ENCODE results near the gene KCNJ1. TPM values are rescaled to one million over a fixed set of nuclear protein-coding genes. Genes with fewer than 3 reads are reported as not detected.

KCNJ1 gene
- total and polyA plus RNA-seq, 10 of the 15 experiments (the other 5 are each of a cell fraction or from before 2014, with no cell fraction given), result not detected

DNA sequence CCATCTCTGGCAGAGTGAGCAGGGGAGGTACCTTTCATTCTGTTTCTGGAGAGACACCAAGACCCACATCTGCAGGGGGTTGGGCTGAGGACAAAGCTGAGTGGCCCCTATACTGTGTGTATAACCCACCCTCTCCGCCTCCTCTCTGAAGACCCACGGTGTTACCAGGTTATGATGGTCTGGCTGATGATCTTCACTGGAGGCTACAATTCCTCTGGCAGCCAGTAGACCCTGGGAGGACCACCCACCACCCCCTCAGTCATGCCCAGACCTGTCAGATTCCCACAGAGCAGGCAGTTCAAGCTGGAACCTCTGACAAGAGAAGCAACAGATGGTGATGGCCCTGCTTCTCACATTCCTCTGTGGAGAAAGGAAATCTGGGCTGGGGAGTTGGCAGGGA, 11.4 kb upstream of the KCNJ1 start:
- ChIA-PET SMC1A (ENCODE audit: uncharacterized antibody, unreplicated experiment) (no interaction called here), POLR2A (no interaction called here), CTCF (no interaction called here), RAD21 (ENCODE audit: unreplicated experiment) (no interaction called here)
- in situ Hi-C loops (cut with MboI) (no loop called here), intact Hi-C loops (cut with micrococcal nuclease; ENCODE audit: unreplicated experiment) (no loop called here)
- Histone ChIP-seq H3K4me3 (no peak overlapping the region), H3K36me3 (ENCODE audit: control insufficient read depth in 2 of 2, insufficient read depth in 2 of 2, low read length in 1 of 2) (no peaks in the 10 kb centered on the region), H3K27me3 (replicated peaks in 1 of 2; ENCODE audit: control insufficient read depth in 2 of 2, insufficient read depth in 2 of 2, low read length in 1 of 2) (peaks cover 8 to 10% of the 10 kb centered on the region in 2 experiments), H3K79me2 (ENCODE audit: control insufficient read depth, insufficient read depth, low read length) (no peaks in the 10 kb centered on the region), H3K4me2 (ENCODE audit: control insufficient read depth, insufficient read depth) (no peak overlapping the region), H4K20me1 (ENCODE audit: control insufficient read depth, insufficient read depth) (no peaks in the 10 kb centered on the region), H3K9ac (ENCODE audit: control insufficient read depth, insufficient read depth, low read length) (no peak overlapping the region), H3K27ac (ENCODE audit: control insufficient read depth, insufficient read depth) (no peak overlapping the region), H3K9me3 (replicated peaks; ENCODE audit: control insufficient read depth, insufficient read depth, low read length) (no peaks in the 10 kb centered on the region), H3K4me1 (ENCODE audit: control insufficient read depth, insufficient read depth, low read length) (no peaks in the 10 kb centered on the region), H2AFZ (ENCODE audit: control insufficient read depth, low read depth, low read length) (no peak overlapping the region)
- TF ChIP-seq TCF7 (IDR thresholded peaks at IDR 0.05; ENCODE audit: borderline replicate concordance) (no peak), EZH2 (IDR thresholded peaks at IDR 0.05; ENCODE audit: borderline replicate concordance, control insufficient read depth, low read depth, low read length) (no peak), ESRRA (IDR thresholded peaks at IDR 0.05; ENCODE audit: low read length) (no peak), CEBPB (IDR thresholded peaks at IDR 0.05; ENCODE audit: borderline replicate concordance in 1 of 2, low read depth in 2 of 2, low read length in 2 of 2) (no peak), E2F8 (IDR thresholded peaks at IDR 0.05; ENCODE audit: low read depth, partially characterized antibody) (no peak), ZNF622 (IDR thresholded peaks at IDR 0.05) (no peak), PBX3 (IDR thresholded peaks at IDR 0.05; ENCODE audit: insufficient replicate concordance, low read depth, low read length) (no peak), SMAD5 (IDR thresholded peaks at IDR 0.05; ENCODE audit: low read depth) (no peak), JUNB (IDR thresholded peaks at IDR 0.05) (no peak)
- no peak for DNase-seq (ENCODE audit: low read depth, low spot score)
- WGBS (ENCODE audit: insufficient coverage, insufficient replicate concordance, low lambda C conversion rate, missing lambda C conversion rate), result 17% methylated on average over 2 of the region's 2 CpGs
- FAIRE-seq, result no peak
- no TSS peak for BruUV-seq (replicated peaks)
- no peak for ATAC-seq

All from GM12878 (cell line).